PFSK-1 (cell line): ENCODE results near the gene MED10.

Source experiments
- FOXP2 ChIP-seq: optimal IDR thresholded peaks from 2 replicates; pipeline ENCODE3; 2011; ENCODE audit warnings: borderline replicate concordance, control low read depth, inconsistent platforms; ENCODE audit not compliant: insufficient read depth; ENCODE audit errors: extremely low read length, extremely low read depth
- POLR2AphosphoS5 ChIP-seq: IDR thresholded peaks from 2 replicates; pipeline ENCODE4 v1.6.1; 2012; ENCODE audit warnings: low read depth, mild to moderate bottlenecking, control low read depth, low read length, moderate library complexity
- SIN3A ChIP-seq: IDR thresholded peaks from 2 replicates; pipeline ENCODE4 v1.6.1; 2012; ENCODE audit warnings: mild to moderate bottlenecking, low read length, moderate library complexity, borderline replicate concordance; ENCODE audit not compliant: insufficient read depth
- TAF1 ChIP-seq: IDR thresholded peaks from 2 replicates; pipeline ENCODE4 v1.6.1; 2012; ENCODE audit warnings: low read length, control low read depth, borderline replicate concordance; ENCODE audit not compliant: insufficient read depth
- TF ChIP-seq, protein P1 (sequence below), 2 experiments: IDR thresholded peaks; 2 replicates each; pipeline versions ENCODE4 v1.6.1 to v1.8.0; 2011 to 2012; ENCODE audit warnings: low read depth in 2 of 2, low read length in 2 of 2, control low read depth in 1 of 2, inconsistent platforms in 1 of 2, mild to moderate bottlenecking in 1 of 2, moderate library complexity in 1 of 2; ENCODE audit not compliant: insufficient read depth in 1 of 2

- no peak for TF ChIP-seq POLR2AphosphoS5
- TF ChIP-seq, protein P1, sequence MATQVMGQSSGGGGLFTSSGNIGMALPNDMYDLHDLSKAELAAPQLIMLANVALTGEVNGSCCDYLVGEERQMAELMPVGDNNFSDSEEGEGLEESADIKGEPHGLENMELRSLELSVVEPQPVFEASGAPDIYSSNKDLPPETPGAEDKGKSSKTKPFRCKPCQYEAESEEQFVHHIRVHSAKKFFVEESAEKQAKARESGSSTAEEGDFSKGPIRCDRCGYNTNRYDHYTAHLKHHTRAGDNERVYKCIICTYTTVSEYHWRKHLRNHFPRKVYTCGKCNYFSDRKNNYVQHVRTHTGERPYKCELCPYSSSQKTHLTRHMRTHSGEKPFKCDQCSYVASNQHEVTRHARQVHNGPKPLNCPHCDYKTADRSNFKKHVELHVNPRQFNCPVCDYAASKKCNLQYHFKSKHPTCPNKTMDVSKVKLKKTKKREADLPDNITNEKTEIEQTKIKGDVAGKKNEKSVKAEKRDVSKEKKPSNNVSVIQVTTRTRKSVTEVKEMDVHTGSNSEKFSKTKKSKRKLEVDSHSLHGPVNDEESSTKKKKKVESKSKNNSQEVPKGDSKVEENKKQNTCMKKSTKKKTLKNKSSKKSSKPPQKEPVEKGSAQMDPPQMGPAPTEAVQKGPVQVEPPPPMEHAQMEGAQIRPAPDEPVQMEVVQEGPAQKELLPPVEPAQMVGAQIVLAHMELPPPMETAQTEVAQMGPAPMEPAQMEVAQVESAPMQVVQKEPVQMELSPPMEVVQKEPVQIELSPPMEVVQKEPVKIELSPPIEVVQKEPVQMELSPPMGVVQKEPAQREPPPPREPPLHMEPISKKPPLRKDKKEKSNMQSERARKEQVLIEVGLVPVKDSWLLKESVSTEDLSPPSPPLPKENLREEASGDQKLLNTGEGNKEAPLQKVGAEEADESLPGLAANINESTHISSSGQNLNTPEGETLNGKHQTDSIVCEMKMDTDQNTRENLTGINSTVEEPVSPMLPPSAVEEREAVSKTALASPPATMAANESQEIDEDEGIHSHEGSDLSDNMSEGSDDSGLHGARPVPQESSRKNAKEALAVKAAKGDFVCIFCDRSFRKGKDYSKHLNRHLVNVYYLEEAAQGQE (IDR thresholded peaks at IDR 0.05; ENCODE audit: insufficient read depth in 1 of 2, low read depth in 2 of 2, low read length in 2 of 2) = no peak
- no peak for TF ChIP-seq TAF1
- TF ChIP-seq SIN3A = no peak
- no peak for TF ChIP-seq FOXP2
These were observed 27.2 kb upstream of the MED10 start for GRCh38 chr5:6405591-6405990.
